Astrocyte (in vitro differentiated cells and primary cell): Measurements from ENCODE around the gene MBD5. TPM values are rescaled to one million over a fixed set of nuclear protein-coding genes. Genes with fewer than 3 reads are reported as not detected.

Source experiments
- DNase-seq: peaks from one replicate; pipeline ENCODE4 v3.0.0-alpha.2; 2010; ENCODE audit warnings: low read depth
- FAIRE-seq: peaks from 2 replicates; lab custom pipeline; 2011; peaks lifted over from hg19 to GRCh38; lab: Jason Lieb, UNC
- H2AFZ ChIP-seq: 2 replicates; pipeline ENCODE4 v1.6.0; 2012; ENCODE audit warnings: low read depth, low read length, inconsistent platforms
- H3K27ac ChIP-seq: 2 replicates; pipeline ENCODE4 v1.5.1; 2011; ENCODE audit warnings: low read depth, low read length, inconsistent platforms
- H3K27me3 ChIP-seq: 2 replicates; pipeline ENCODE4 v1.6.0; 2011; ENCODE audit warnings: low read length, inconsistent platforms; ENCODE audit not compliant: insufficient read depth
- H3K36me3 ChIP-seq: 2 replicates; pipeline ENCODE4 v1.5.1; 2011; ENCODE audit warnings: low read length, inconsistent platforms; ENCODE audit not compliant: insufficient read depth
- H3K4me1 ChIP-seq: 2 replicates; pipeline ENCODE4 v1.5.1; 2011; ENCODE audit warnings: low read length, inconsistent platforms; ENCODE audit not compliant: insufficient read depth
- H3K4me2 ChIP-seq: 2 replicates; pipeline ENCODE4 v1.6.0; 2012; ENCODE audit warnings: low read length, inconsistent platforms
- H3K4me3 ChIP-seq: 2 replicates; pipeline ENCODE4 v1.5.1; 2011; ENCODE audit warnings: low read depth, mild to moderate bottlenecking, low read length, inconsistent platforms; ENCODE audit not compliant: insufficient read depth
- H3K79me2 ChIP-seq: 2 replicates; pipeline ENCODE4 v1.6.0; 2012; ENCODE audit warnings: mild to moderate bottlenecking, low read length, inconsistent platforms; ENCODE audit not compliant: insufficient read depth
- H3K9ac ChIP-seq: 2 replicates; pipeline ENCODE4 v1.6.0; 2012; ENCODE audit warnings: mild to moderate bottlenecking, low read length, inconsistent platforms
- H3K9me3 ChIP-seq: 2 replicates; pipeline ENCODE4 v1.5.1; 2012; ENCODE audit warnings: low read depth, mild to moderate bottlenecking, low read length, inconsistent platforms; ENCODE audit not compliant: insufficient read depth
- H4K20me1 ChIP-seq: 2 replicates; pipeline ENCODE4 v1.6.0; 2012; ENCODE audit warnings: low read length, inconsistent platforms; ENCODE audit not compliant: insufficient read depth
- H3K27ac Mint-ChIP-seq: one replicate; pipeline ENCODE4 v1.8.0; 2021; ENCODE audit warnings: mild to moderate bottlenecking, mixed read lengths; ENCODE audit not compliant: unreplicated experiment
- H3K27me3 Mint-ChIP-seq: one replicate; pipeline ENCODE4 v1.8.0; 2021; ENCODE audit warnings: low read depth, mixed read lengths; ENCODE audit not compliant: unreplicated experiment
- H3K36me3 Mint-ChIP-seq: one replicate; pipeline ENCODE4 v1.8.0; 2021; ENCODE audit warnings: low read depth, mixed read lengths; ENCODE audit not compliant: unreplicated experiment
- H3K4me1 Mint-ChIP-seq: one replicate; pipeline ENCODE4 v1.8.0; 2021; ENCODE audit warnings: low read depth, mixed read lengths; ENCODE audit not compliant: unreplicated experiment
- H3K4me3 Mint-ChIP-seq: one replicate; pipeline ENCODE4 v1.8.0; 2021; ENCODE audit warnings: mild to moderate bottlenecking, moderate library complexity, mixed read lengths; ENCODE audit not compliant: unreplicated experiment
- H3K9me3 Mint-ChIP-seq: one replicate; pipeline ENCODE4 v1.8.0; 2021; ENCODE audit warnings: mild to moderate bottlenecking, mixed read lengths; ENCODE audit not compliant: unreplicated experiment
- CTCF ChIP-seq: IDR thresholded peaks from 2 replicates; pipeline ENCODE4 v1.5.1; 2011; ENCODE audit warnings: low read depth, mild to moderate bottlenecking, inconsistent platforms, low read length, moderate library complexity; ENCODE audit not compliant: insufficient read depth
- EZH2 ChIP-seq: IDR thresholded peaks from 2 replicates; pipeline ENCODE4 v1.6.1; 2012; ENCODE audit warnings: mild to moderate bottlenecking, low read length, inconsistent platforms; ENCODE audit not compliant: insufficient read depth
- total RNA-seq: library from RNA; stranded (reverse); gene quantifications from 2 replicates; pipeline ENCODE4 v1.2.1, GENCODE V29; 2021

The MBD5 gene
- total RNA-seq, 1 donor from 2014 or later: 53.6 TPM

GRCh38 chr2:148207111-148207510 is 186.2 kb downstream of the MBD5 start:
- H3K36me3 ChIP-seq: no peaks in the 10 kb centered on the region
- H3K4me1 Mint-ChIP-seq: no peaks in the 10 kb centered on the region
- FAIRE-seq (no peak), DNase-seq (no peak)
- H2AFZ ChIP-seq: no peak overlapping the region
- no peaks in the 10 kb centered on the region for H3K36me3 Mint-ChIP-seq
- H3K9ac ChIP-seq: no peak overlapping the region
- no peak overlapping the region for H3K4me3 ChIP-seq
- TF ChIP-seq CTCF (no peak), EZH2 (no peak)
- no peaks in the 10 kb centered on the region for H3K27me3 ChIP-seq
- H3K27ac ChIP-seq: no peak overlapping the region
- H4K20me1 ChIP-seq: no peaks in the 10 kb centered on the region
- no peaks in the 10 kb centered on the region for H3K27me3 Mint-ChIP-seq
- H3K4me3 Mint-ChIP-seq: no peak overlapping the region
- no peaks in the 10 kb centered on the region for H3K4me1 ChIP-seq
- no peaks in the 10 kb centered on the region for H3K79me2 ChIP-seq
- no peaks in the 10 kb centered on the region for H3K9me3 Mint-ChIP-seq
- no peak overlapping the region for H3K4me2 ChIP-seq
- no peaks in the 10 kb centered on the region for H3K9me3 ChIP-seq
- no peak overlapping the region for H3K27ac Mint-ChIP-seq

GRCh38 chr2:148209603-148210002 is 188.7 kb downstream of the MBD5 start:
- no peaks in the 10 kb centered on the region for H3K9me3 Mint-ChIP-seq
- Histone ChIP-seq H4K20me1 (no peaks in the 10 kb centered on the region), H3K9me3 (no peaks in the 10 kb centered on the region), H3K4me3 (no peak overlapping the region), H3K36me3 (no peaks in the 10 kb centered on the region), H3K9ac (no peak overlapping the region), H3K79me2 (no peaks in the 10 kb centered on the region), H3K4me2 (no peak overlapping the region), H3K27ac (no peak overlapping the region), H3K4me1 (no peaks in the 10 kb centered on the region), H3K27me3 (no peaks in the 10 kb centered on the region), H2AFZ (no peak overlapping the region)
- H3K27ac Mint-ChIP-seq: no peak overlapping the region
- H3K36me3 Mint-ChIP-seq: no peaks in the 10 kb centered on the region
- H3K27me3 Mint-ChIP-seq: no peaks in the 10 kb centered on the region
- no peaks in the 10 kb centered on the region for H3K4me1 Mint-ChIP-seq
- FAIRE-seq (no peak), DNase-seq (no peak)
- H3K4me3 Mint-ChIP-seq: no peak overlapping the region
- no peak for TF ChIP-seq EZH2

GRCh38 chr2:148218326-148219075 is 197.6 kb downstream of the MBD5 start:
- no peak overlapping the region for H3K4me3 Mint-ChIP-seq
- no peak overlapping the region for H3K27ac Mint-ChIP-seq
- FAIRE-seq (no peak), DNase-seq (no peak)
- Histone ChIP-seq H3K27ac (no peak overlapping the region), H3K79me2 (no peaks in the 10 kb centered on the region), H3K27me3 (no peaks in the 10 kb centered on the region), H3K4me3 (no peak overlapping the region), H3K36me3 (no peaks in the 10 kb centered on the region), H2AFZ (no peak overlapping the region), H3K4me1 (no peaks in the 10 kb centered on the region), H3K9ac (no peak overlapping the region), H4K20me1 (peaks cover 6% of the 10 kb centered on the region), H3K9me3 (no peaks in the 10 kb centered on the region), H3K4me2 (no peak overlapping the region)
- peaks cover 9% of the 10 kb centered on the region for H3K9me3 Mint-ChIP-seq
- no peaks in the 10 kb centered on the region for H3K27me3 Mint-ChIP-seq
- H3K4me1 Mint-ChIP-seq: no peaks in the 10 kb centered on the region
- no peak for TF ChIP-seq CTCF
- TF ChIP-seq EZH2: no peak
- H3K36me3 Mint-ChIP-seq: peaks cover 6% of the 10 kb centered on the region
